GM23338 (cell line): ENCODE results near the gene ZMAT2.

Experiments used
- POLR2AphosphoS5 ChIP-seq: IDR thresholded peaks from 2 replicates; pipeline ENCODE4 v1.6.1; 2016; ENCODE audit warnings: antibody characterized with exemption, low read depth
- TF ChIP-seq, protein P1 (sequence below), 2 experiments: fragments of 200-600 bp in 1 of 2; sonication (generic) in 1 of 2; conservative IDR thresholded peaks; 2 replicates each; pipeline versions ENCODE4 v1.5.1 to v1.6.1; 2016 to 2017; ENCODE audit warnings: antibody characterized with exemption in 2 of 2, low read depth in 2 of 2, mild to moderate bottlenecking in 2 of 2, moderate library complexity in 1 of 2
- TF ChIP-seq, protein P2 (sequence below): IDR thresholded peaks from one replicate; pipeline ENCODE4 v1.6.1; 2018; ENCODE audit warnings: antibody characterized with exemption; ENCODE audit not compliant: unreplicated experiment

DNA sequence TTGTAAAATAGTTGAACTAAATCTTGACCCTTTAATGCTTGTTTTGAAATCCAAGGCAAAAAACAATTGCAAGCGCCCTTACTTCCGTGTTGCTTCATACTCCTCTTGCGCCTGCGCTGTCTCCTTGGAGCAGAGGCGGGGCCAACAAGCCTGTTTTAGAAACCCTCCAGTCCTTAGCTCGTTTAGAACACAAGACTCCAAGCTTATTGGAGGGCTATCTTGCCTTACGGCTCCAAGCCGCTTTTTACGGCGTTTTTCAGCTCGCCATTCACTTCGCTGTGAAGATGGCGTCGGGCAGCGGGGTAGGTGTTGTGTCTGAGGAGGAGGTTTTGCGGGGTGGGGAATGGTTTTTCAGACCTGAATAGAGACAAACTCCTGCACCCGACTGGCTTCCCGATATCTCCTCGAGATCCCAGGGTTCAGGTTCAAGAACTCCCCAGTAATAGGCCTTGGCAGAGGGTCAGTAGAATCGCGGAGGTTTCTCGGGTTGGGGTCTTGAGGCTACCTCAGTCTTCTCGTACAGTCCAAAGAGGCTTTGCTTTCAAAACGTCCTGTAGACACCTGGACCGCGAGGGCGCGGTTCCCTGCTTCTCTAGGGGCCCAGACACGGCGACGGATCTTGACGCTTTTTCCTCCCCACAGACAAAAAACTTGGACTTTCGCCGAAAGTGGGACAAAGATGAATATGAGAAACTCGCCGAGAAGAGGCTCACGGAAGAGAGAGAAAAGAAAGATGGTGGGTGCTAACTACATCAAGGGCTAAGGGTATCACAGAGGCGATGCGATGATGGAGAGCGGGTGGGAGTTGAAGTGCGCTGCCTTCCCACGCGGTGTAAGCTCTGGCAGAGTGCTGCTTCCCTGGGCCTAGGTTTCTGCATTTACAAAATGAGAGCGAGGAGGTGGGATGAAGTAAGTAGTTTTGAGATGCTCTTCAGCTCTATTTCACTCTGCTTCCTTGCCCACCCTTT is at the start of gene ZMAT2:
- TF ChIP-seq, protein P1, sequence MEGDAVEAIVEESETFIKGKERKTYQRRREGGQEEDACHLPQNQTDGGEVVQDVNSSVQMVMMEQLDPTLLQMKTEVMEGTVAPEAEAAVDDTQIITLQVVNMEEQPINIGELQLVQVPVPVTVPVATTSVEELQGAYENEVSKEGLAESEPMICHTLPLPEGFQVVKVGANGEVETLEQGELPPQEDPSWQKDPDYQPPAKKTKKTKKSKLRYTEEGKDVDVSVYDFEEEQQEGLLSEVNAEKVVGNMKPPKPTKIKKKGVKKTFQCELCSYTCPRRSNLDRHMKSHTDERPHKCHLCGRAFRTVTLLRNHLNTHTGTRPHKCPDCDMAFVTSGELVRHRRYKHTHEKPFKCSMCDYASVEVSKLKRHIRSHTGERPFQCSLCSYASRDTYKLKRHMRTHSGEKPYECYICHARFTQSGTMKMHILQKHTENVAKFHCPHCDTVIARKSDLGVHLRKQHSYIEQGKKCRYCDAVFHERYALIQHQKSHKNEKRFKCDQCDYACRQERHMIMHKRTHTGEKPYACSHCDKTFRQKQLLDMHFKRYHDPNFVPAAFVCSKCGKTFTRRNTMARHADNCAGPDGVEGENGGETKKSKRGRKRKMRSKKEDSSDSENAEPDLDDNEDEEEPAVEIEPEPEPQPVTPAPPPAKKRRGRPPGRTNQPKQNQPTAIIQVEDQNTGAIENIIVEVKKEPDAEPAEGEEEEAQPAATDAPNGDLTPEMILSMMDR (conservative IDR thresholded peaks at IDR 0.05; ENCODE audit: low read depth in 2 of 2), result no peak
- TF ChIP-seq, protein P2, sequence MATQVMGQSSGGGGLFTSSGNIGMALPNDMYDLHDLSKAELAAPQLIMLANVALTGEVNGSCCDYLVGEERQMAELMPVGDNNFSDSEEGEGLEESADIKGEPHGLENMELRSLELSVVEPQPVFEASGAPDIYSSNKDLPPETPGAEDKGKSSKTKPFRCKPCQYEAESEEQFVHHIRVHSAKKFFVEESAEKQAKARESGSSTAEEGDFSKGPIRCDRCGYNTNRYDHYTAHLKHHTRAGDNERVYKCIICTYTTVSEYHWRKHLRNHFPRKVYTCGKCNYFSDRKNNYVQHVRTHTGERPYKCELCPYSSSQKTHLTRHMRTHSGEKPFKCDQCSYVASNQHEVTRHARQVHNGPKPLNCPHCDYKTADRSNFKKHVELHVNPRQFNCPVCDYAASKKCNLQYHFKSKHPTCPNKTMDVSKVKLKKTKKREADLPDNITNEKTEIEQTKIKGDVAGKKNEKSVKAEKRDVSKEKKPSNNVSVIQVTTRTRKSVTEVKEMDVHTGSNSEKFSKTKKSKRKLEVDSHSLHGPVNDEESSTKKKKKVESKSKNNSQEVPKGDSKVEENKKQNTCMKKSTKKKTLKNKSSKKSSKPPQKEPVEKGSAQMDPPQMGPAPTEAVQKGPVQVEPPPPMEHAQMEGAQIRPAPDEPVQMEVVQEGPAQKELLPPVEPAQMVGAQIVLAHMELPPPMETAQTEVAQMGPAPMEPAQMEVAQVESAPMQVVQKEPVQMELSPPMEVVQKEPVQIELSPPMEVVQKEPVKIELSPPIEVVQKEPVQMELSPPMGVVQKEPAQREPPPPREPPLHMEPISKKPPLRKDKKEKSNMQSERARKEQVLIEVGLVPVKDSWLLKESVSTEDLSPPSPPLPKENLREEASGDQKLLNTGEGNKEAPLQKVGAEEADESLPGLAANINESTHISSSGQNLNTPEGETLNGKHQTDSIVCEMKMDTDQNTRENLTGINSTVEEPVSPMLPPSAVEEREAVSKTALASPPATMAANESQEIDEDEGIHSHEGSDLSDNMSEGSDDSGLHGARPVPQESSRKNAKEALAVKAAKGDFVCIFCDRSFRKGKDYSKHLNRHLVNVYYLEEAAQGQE, result no peak
- peak; percentile 81 for TF ChIP-seq POLR2AphosphoS5
